HG03469 (cell line): Measurements from ENCODE around the gene TOM1L2.

Experiments
- ATAC-seq: cut with Tn5 transposase; IDR thresholded peaks from one replicate; pipeline ENCODE4 v1.9.1; 2021; ENCODE audit warnings: mild to moderate bottlenecking, moderate library complexity, moderate number of reproducible peaks; ENCODE audit not compliant: unreplicated experiment

The TOM1L2 gene

GRCh38 chr17:17837966-17838962 lies 133.9 kb downstream of the TOM1L2 start:
- ATAC-seq: no peak

GRCh38 chr17:17837380-17837821 lies 134.8 kb downstream of the TOM1L2 start:
- no peak for ATAC-seq

DNA sequence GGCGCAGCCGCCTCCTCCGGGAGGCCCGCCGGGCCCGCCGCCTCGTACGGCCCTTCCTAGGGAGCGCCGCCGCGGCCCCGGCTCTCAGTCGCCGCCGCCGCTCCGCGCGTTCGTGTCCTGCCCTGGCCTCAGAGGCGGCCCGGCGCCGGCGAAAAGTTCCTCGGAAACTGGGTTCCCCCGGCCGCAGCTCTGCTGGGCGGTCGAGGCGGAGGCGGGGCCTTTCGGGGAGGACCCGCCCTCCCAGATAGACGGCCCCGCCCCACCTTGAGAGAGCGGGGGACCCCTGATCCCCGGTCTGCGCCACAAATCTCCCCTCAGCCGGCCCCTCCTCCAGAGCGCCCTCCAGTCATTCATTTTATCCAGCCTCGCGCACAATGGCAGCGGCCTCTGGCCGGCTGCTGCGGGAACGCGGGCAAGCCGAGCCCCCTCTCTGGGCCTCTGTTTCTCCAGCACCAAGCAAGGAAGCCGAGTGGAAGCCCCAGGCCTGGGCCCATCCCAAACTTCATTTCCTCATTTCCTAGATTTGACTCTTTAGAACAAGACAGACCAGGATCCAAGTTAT lies 135.3 kb downstream of the TOM1L2 start, which contains the start of gene SREBF1:
TSS of gene SREBF1 (minus strand) at position 169 of the 562 bp plus-strand sequence. CDS start 169 bp downstream, outside the sequence.
- peak; percentile 8 for ATAC-seq

DNA sequence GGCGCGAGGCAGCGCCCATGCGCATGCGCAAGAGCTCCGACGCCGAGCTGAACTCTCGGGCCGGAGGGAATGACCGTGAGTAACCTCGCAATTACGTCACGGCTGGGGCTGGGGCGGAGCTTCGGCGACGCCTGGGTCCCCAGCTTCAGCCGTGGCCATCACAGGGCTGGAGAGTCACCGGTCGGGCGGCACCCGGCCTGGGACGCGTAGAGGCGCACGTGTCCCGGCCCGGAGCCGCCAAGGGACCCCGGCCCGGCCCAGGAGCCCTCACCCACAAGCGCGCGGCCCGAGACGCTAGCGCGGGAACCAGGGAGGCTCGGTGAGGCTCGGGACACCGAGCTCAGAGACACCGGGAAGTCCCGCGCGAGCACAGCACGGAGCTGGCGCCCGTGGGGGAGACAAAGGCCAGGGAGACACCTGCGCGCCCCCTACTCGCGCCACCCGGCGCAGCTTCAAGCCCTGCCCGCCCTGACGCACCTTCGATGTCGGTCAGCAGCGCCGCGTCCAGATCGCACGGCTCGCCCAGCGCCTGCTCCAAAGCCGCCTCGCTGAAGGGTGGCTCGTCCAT lies 135.9 kb downstream of the TOM1L2 start:
- peak; percentile 43 for ATAC-seq

DNA sequence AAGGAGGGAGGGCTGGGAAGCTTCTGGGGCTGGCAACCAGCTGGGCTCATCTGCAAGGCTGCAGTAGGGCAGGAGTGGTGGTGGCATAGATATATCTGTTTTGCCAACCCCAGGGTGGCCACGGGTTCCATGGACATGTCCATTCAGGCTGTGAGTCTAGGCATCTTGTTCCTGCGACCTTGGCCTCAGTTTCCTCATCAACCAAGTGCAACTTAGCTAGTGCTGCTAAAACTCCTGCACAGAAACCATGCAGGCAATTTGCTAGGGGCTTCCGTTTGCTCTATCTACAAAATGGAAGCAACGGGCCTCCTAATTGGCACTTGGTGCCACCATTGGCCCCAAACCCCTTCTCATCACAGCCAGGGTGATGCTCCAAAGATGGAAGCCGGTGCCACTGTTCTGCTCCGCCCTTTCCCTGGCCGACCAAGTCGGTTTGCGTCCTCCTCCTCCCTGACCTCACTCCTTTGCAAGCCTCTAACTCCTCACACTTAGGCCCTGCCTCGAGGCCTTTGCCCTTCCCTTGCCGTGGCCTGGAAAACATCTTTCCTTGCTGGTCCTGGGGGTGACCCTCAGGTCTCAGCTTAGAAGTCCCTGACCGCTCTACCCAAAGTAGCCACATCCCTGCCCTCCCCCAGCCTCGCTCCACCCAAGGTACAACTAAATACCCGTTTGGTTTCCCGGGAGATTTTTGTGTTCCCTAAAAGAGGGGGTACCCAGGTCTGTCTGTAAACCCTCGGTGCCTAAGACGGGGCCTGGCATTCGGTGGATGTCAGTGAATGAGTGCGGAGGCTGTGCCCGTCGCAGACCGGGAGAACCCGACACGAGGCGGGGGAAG lies 136.6 kb downstream of the TOM1L2 start:
- ATAC-seq: no peak

DNA sequence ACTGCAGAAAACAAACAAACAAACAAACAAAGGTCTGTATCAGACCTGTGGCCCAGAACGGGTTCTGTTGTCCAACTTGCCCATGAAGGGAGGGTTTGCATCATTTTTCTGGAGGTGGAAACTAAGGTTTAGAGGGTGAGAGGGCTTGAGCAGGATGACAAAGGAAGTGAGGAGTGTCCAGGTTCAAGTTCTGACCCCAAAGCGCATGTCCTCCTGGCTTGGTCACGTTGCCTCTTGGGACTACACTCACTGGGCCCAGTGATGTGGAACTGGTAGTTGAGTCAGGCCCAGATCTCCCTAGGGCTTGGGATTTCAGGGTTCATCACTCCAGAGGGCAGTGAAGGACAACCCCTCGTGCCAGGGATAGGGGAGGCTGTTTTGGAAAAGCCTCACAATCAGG lies 137.2 kb downstream of the TOM1L2 start:
- ATAC-seq: no peak

GRCh38 chr17:17833658-17834357 lies 138.4 kb downstream of the TOM1L2 start:
- ATAC-seq: no peak

DNA sequence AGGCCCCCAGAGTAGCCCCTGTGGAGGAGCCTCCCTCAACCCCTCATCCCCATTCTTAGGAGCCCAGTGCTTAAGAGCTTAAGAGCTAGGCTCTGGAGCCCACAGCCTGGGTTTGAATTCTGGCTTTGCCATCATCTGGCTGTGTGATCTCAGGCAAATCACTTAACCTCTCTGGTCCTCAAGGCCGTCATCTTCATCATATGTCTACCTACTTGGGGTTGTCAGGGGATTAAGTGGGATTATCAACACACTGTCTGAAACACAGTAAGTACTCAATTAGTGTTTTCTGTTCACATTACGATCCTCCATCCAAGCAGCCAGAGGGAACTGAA lies 140.2 kb downstream of the TOM1L2 start:
- ATAC-seq: no peak

- ATAC-seq: no peak
Observed at GRCh38 chr17:17831208-17832031, 140.8 kb downstream of the TOM1L2 start.

DNA sequence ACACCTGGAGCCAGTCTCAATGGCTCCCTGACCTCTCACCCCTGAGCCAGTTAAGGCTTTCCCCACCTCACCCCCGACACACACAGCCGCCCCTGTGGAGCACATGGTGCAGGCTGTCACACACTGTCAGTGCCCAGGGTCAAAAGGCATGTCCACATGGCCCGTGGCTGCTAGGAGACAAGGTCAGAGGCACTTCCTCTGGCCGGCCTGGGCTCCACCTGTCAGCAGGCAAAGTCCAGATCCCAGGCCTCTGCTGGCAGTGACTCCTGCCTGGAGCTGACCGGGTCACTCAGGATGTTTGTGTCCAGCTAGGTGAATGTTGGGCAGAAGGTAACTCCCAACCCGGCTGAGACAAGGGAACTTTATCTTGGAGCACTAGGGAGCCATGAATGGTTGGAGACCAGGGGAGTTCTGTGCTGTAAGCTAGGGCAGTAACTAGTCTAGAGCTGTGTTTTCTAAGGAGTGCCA lies 141.4 kb downstream of the TOM1L2 start:
- ATAC-seq: no peak

- ATAC-seq: no peak
Observed at GRCh38 chr17:17830269-17830567, 142.0 kb downstream of the TOM1L2 start.

DNA sequence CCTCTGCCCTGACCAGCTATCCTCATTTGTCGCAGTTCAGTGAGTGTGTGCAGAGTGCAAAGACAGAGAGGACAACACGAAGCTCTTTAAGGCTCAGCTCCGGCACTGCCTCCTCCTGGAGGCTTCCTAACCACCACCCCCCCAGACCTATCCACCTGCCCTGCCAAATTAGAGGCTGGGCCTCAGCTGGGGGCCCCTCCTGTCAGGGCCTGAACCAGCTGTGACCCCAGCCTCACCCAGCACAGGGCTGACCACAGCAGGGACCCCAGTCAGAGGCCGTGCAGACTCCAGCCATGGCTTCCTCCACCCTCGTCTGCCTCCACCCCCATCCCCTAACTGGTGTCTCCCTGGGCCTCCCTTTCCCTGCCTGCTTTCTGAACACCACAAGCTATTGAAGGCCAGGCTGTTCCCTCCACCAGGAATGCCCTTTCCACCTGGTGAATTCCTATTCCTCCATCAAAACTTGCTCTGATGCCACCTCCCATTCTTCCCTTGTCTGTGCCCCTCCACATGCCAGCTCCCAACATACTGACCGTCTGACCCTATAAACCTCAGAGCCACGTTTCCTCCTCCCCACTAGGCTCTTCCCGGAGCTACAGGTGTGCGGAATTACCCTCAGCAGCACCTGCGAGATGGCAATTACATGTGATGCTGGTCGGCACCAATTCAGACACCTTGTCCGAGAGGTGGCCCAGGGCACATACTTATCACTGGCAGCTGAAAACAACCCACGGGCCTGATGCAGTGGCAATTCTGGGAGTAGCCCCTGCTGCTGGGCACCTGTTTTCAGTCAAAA lies 144.2 kb downstream of the TOM1L2 start:
- no peak for ATAC-seq

GRCh38 chr17:17826942-17827785 lies 145.0 kb downstream of the TOM1L2 start:
- no peak for ATAC-seq

GRCh38 chr17:17826342-17826713 lies 145.9 kb downstream of the TOM1L2 start:
- no peak for ATAC-seq

- ATAC-seq: no peak
Observed at GRCh38 chr17:17824783-17825614, 147.2 kb downstream of the TOM1L2 start.

- ATAC-seq: peak; percentile 3
Observed at GRCh38 chr17:17824119-17824782, 147.9 kb downstream of the TOM1L2 start.
